Endothelial cell (in vitro differentiated cells): ENCODE measurements around the gene B3GAT1. TPM values are rescaled to one million over a fixed set of nuclear protein-coding genes. Genes with fewer than 3 reads are reported as not detected.

Source experiments
- DNase-seq: peaks from one replicate; pipeline ENCODE4 v3.0.0; 2021; ENCODE audit warnings: low spot score
- H3K27ac Mint-ChIP-seq: one replicate; pipeline ENCODE4 v1.8.0; 2021; ENCODE audit warnings: mixed read lengths, inconsistent platforms; ENCODE audit not compliant: unreplicated experiment
- H3K27me3 Mint-ChIP-seq: one replicate; pipeline ENCODE4 v1.8.0; 2021; ENCODE audit warnings: mild to moderate bottlenecking, moderate library complexity, mixed read lengths, inconsistent platforms; ENCODE audit not compliant: unreplicated experiment
- H3K36me3 Mint-ChIP-seq: one replicate; pipeline ENCODE4 v1.8.0; 2021; ENCODE audit warnings: mild to moderate bottlenecking, low read depth, mixed read lengths, inconsistent platforms; ENCODE audit not compliant: unreplicated experiment
- H3K4me1 Mint-ChIP-seq: one replicate; pipeline ENCODE4 v1.8.0; 2021; ENCODE audit warnings: mild to moderate bottlenecking, mixed read lengths, inconsistent platforms; ENCODE audit not compliant: unreplicated experiment
- H3K4me3 Mint-ChIP-seq: one replicate; pipeline ENCODE4 v1.8.0; 2021; ENCODE audit warnings: mild to moderate bottlenecking, mixed read lengths, inconsistent platforms; ENCODE audit not compliant: unreplicated experiment
- H3K9me3 Mint-ChIP-seq: one replicate; pipeline ENCODE4 v1.8.0; 2021; ENCODE audit warnings: mixed read lengths, inconsistent platforms; ENCODE audit not compliant: unreplicated experiment
- CTCF ChIP-seq: fragments of 200-600 bp; sonication (generic); IDR thresholded peaks from one replicate; pipeline ENCODE4 v1.5.0; 2021; ENCODE audit warnings: antibody characterized with exemption; ENCODE audit not compliant: unreplicated experiment
- total RNA-seq: library from RNA; stranded (reverse); fragmentation: NEBNext Ultra II Directional; extraction: Animal tissue kit (Norgen Biotek cat#: 25700); gene quantifications from one replicate; pipeline ENCODE4 v1.2.1, GENCODE V29; 2021; ENCODE audit not compliant: unreplicated experiment

The B3GAT1 gene
- total RNA-seq, 1 donor from 2014 or later: 18.2 TPM

DNA sequence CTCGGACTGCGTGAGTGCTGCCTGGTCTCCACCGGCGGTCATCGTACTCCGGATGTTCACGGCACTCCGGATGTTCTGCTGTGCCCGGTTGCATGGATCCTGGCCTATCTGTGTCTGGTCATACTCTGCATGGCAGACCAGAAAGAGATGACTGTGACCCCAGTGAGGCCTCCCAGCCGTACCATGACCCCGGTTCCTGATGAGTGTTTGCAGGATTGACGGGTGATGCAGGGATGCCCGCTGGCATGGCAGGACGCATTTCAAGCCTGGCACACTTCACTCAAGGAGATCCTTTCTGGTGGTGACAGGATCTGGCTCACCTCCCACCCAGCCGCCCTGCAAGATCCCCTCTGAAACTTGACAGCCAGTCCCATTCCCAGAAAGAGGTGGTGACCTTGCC, 74.0 kb downstream of the B3GAT1 start:
- Mint-ChIP-seq H3K4me1 (peaks cover 10% of the 10 kb centered on the region), H3K36me3 (no peaks in the 10 kb centered on the region), H3K27me3 (peaks cover 12% of the 10 kb centered on the region), H3K9me3 (no peaks in the 10 kb centered on the region), H3K4me3 (no peak overlapping the region), H3K27ac (no peak overlapping the region)
- DNase-seq: no peak
- TF ChIP-seq CTCF: no peak

- TF ChIP-seq CTCF: no peak
- no peak overlapping the region for H3K4me3 Mint-ChIP-seq
- peaks cover 17% of the 10 kb centered on the region for H3K27me3 Mint-ChIP-seq
- peaks cover 5% of the 10 kb centered on the region for H3K36me3 Mint-ChIP-seq
- H3K4me1 Mint-ChIP-seq: peaks cover 17% of the 10 kb centered on the region
- no peak overlapping the region for H3K27ac Mint-ChIP-seq
- no peaks in the 10 kb centered on the region for H3K9me3 Mint-ChIP-seq
- DNase-seq: no peak
These were observed 75.0 kb downstream of the B3GAT1 start for GRCh38 chr11:134337051-134337450.

GRCh38 chr11:134334796-134335571, 77.1 kb downstream of the B3GAT1 start:
- TF ChIP-seq CTCF: no peak
- no peak for DNase-seq
- Mint-ChIP-seq H3K9me3 (no peaks in the 10 kb centered on the region), H3K27me3 (peaks cover 17% of the 10 kb centered on the region), H3K4me1 (peaks cover 23% of the 10 kb centered on the region), H3K4me3 (no peak overlapping the region), H3K27ac (no peak overlapping the region), H3K36me3 (peaks cover 9% of the 10 kb centered on the region)

GRCh38 chr11:134333946-134334345, 78.1 kb downstream of the B3GAT1 start:
- H3K27ac Mint-ChIP-seq: no peak overlapping the region
- no peak for DNase-seq
- no peak for TF ChIP-seq CTCF

DNA sequence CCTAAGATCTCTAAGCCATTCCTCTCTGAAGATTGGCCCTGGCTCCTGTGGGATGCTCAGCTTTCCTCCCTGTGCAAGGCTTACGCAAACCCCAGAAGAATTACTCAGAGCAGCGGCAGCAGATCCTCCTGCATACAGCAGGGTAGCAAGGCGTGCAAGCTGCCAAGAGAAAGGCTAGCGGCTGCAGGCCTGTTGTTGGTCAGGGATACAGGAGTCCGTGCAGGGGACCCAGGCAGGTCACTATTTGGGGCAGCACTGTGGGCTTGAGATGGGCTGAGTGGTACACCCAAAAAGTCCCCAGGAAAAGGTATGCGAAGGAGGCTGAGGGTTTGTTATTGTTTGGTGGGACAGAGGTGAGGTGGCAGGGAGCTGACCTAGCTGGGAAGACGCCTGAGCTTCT, 78.7 kb downstream of the B3GAT1 start:
- Mint-ChIP-seq H3K9me3 (no peaks in the 10 kb centered on the region), H3K27ac (no peak overlapping the region), H3K4me3 (no peak overlapping the region), H3K36me3 (peaks cover 9% of the 10 kb centered on the region), H3K27me3 (peaks cover 17% of the 10 kb centered on the region), H3K4me1 (peaks cover 23% of the 10 kb centered on the region)
- DNase-seq: no peak
- no peak for TF ChIP-seq CTCF

More at GRCh38 chr11:134333946-134334345, 78.1 kb downstream of the B3GAT1 start:
- H3K4me1 Mint-ChIP-seq: peaks cover 23% of the 10 kb centered on the region
- no peaks in the 10 kb centered on the region for H3K9me3 Mint-ChIP-seq
- peaks cover 17% of the 10 kb centered on the region for H3K27me3 Mint-ChIP-seq
- no peak overlapping the region for H3K4me3 Mint-ChIP-seq
- peaks cover 9% of the 10 kb centered on the region for H3K36me3 Mint-ChIP-seq
